ENCODE results near the gene CD37. TPM values are rescaled to one million over a fixed set of nuclear protein-coding genes. Genes with fewer than 3 reads are reported as not detected.
"Not testable (repeated sequence)": the region's sequence is repeated elsewhere in the genome, so short reads cannot be mapped to it uniquely, and the experiment has no call there.

The CD37 gene, protein sequence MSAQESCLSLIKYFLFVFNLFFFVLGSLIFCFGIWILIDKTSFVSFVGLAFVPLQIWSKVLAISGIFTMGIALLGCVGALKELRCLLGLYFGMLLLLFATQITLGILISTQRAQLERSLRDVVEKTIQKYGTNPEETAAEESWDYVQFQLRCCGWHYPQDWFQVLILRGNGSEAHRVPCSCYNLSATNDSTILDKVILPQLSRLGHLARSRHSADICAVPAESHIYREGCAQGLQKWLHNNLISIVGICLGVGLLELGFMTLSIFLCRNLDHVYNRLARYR
- not detected in 2 replicates for total RNA-seq (2014; rRNA removed; shearing (Covaris generic))

DNA sequence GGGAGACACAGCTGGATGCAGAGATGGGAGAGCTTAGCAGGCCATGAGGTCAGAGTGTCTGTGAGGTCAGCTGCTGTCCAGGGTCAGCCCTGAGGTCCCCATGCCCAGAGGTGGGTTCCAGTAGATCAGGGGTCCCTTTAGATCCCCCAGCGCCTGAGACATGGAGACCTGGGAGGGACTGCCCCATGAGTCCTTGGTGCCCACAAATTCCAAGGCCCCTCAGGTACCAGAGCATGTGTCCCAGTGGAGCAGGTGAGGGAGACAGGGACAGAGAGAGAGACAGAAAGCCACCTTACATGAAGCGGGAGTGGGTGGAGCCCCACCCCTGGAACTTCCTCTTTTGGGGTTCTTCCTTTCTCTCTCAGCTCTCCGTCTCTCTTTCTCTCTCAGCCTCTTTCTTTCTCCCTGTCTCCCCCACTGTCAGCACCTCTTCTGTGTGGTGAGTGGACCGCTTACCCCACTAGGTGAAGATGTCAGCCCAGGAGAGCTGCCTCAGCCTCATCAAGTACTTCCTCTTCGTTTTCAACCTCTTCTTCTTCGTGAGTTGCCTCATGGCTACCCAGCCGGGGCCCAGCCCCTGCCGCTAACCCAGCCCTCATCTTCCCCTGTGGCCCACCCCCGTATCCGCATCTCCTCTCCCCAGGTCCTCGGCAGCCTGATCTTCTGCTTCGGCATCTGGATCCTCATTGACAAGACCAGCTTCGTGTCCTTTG lies at the start of gene CD37:
TSS of gene CD37 (plus strand) at position 336 of the 713 bp plus-strand sequence. CDS start at position 471, 135 bp downstream.
- H3K9me3 ChIP-seq (replicated peaks), result no peaks in the 10 kb centered on the region
- H3K4me3 ChIP-seq, result no peak within 1 kb of the TSS
- no peaks in the 10 kb centered on the region for H3K27me3 ChIP-seq
- H3K4me1 ChIP-seq, result no peaks in the 10 kb centered on the region
- DNase-seq, result no peak
- 0 out of 2 replicates have a peak, but pooled peaks cover under 1% of the 10 kb centered on the region for H3K36me3 ChIP-seq
- no peak within 1 kb of the TSS for H3K27ac ChIP-seq

DNA sequence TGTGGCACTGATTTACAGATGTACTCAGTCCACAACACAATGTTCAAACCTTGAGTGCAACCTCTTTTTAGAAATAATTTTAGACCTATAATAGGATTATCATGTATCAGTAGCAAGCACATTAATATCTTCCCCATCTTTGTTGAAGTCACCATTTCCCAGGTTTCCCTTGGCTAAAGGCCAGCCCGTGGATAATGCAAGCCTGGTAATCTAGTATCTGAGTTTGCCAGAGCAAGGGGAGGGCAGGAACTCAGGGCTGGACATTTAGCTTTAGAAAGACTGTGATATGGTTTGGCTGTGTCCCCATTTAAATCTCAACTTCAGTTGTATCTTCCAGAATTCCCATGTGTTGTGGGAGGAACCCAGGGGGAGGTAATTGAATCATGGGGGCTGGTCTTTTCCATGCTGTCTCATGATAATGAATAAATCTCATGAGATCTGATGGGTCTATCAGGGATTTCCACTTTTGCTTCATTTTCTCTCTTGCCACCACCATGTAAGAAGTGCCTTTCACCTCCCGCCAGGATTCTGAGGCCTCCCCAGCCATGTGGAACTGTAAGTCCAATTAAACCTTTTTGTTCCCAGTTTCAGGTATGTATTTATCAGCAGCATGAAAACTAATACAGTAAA lies 48.0 kb upstream of the CD37 start:
- Histone ChIP-seq H3K27me3 (no peaks in the 10 kb centered on the region), H3K27ac (no peak overlapping the region), H3K4me1 (no peaks in the 10 kb centered on the region), H3K36me3 (no peaks in the 10 kb centered on the region), H3K9me3 (replicated peaks) (no peaks in the 10 kb centered on the region), H3K4me3 (no peak overlapping the region)
- DNase-seq, result no peak

DNA sequence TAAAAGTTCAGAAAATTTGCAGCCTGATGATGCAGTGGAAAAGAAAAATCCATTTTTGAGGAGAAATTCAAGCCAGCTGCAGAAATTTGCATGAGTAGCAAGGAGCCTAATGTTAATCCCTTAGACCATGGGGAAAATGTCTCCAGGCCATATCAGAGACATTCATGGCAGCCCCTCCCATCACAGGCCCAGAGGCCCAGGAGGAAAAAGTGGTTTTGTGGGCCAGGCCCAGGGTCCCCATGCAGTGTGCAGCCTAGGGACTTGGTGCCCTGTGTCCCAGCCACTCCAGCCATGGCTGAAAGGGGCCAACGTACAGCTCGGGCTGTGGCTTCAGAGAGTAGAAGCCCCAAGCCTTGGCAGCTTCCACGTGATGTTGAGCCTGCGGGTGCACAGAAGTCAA lies 47.0 kb upstream of the CD37 start:
- DNase-seq, result not testable (repeated sequence)

DNA sequence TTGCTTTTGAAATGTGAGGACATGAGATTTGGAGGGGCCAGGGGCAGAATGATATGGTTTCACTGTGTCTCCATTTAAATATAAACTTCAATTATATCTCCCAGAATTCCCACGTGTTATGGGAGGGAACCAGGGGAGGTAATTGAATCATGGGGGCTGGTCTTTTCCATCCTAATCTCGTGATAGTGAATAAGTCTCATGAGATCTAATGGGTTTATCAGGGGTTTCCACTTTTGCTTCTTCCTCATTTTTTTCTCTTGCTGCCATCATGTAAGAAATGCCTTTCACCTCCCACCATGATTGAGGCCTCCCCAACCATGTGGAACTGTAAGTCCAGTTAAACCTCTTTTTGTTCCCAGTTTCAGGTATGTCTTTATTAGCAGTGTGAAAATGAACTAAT lies 45.9 kb upstream of the CD37 start:
- H3K27ac ChIP-seq; H3K36me3 ChIP-seq; DNase-seq; H3K4me3 ChIP-seq; H3K4me1 ChIP-seq; H3K27me3 ChIP-seq; H3K9me3 ChIP-seq (replicated peaks): not testable (repeated sequence)

More for the DNA sequence above, 47.0 kb upstream of the CD37 start:
- not testable (repeated sequence) for H3K4me1 ChIP-seq; H3K27ac ChIP-seq; H3K9me3 ChIP-seq (replicated peaks); H3K4me3 ChIP-seq; H3K36me3 ChIP-seq; H3K27me3 ChIP-seq

DNA sequence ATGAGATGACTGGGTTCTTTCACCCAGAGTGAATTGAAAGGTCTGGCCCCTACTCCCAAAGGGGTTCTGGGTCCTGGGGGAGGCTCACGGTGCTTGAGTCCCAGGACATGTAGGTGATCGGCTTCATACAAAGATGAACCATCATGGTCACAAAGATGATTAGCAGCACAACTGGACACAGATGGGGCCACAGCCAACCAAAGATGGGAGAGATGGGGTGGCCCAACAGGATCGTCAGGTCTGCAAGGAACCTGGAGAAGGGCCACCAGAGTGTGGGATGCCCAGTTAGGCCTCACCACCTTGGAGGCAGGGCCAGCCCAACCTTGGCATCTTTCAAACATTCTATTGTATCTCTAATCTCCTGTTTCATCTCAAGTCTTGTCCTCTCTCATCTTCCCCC lies 44.7 kb upstream of the CD37 start:
- Histone ChIP-seq H3K27ac (no peak overlapping the region), H3K36me3 (no peaks in the 10 kb centered on the region), H3K4me1 (no peaks in the 10 kb centered on the region), H3K9me3 (replicated peaks) (no peaks in the 10 kb centered on the region), H3K4me3 (no peak overlapping the region), H3K27me3 (no peaks in the 10 kb centered on the region)
- no peak for DNase-seq

DNA sequence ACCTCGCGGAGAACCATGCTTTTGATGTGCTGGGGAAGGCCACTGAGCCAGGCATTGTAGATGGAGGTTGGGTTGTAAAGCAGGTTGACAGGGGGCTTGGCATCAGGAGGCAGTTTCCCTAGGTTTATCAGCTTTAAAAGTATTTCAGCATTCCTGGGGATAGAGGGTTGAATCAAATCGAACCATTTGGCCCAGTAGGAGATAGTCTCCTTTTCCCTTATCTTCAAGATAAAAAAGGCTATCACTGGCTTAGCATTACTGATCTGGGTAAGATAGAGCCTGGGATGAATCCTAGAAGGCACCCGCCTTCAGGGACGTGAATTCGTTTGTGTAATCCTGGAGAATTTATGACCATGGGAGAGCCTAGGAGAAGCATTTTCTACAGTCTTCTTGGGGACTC lies 40.8 kb upstream of the CD37 start:
- Histone ChIP-seq H3K4me1 (peaks cover 4% of the 10 kb centered on the region; the same call in 1 of the 2 replicates), H3K4me3 (no peak overlapping the region), H3K36me3 (no peaks in the 10 kb centered on the region), H3K9me3 (replicated peaks) (no peaks in the 10 kb centered on the region), H3K27me3 (no peaks in the 10 kb centered on the region), H3K27ac (no peak overlapping the region)
- DNase-seq, result no peak

DNA sequence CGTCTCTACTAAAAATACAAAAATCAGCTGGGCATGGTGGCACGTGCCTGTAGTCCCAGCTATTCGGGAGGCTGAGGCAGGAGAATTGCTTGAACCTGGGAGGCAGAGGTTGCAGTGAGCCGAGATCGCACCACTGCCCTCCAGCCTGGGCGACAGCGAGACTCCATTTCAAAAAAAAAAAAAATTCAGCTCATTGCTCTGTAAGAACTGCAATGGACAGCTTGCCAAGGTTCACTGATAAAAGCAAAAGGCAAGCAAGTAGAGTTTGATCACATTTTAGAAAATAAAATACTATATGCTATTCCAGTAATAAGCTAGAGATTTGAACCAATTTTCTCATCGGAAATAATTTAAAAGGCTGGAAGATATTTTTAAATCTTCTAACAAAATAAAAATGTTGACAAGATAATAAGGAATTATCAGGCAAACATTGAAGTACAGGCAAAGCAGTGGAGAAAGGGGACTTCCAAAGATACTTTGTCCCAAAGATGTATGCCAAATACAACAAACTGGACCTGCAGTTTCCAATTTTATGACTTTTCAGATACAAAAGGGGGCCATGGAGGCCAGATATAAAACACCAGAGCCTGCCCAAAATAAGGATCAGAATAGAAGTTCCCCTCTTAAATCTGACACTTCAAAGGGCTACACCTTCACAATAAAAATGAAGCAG lies 39.9 kb upstream of the CD37 start:
- H3K27me3 ChIP-seq, result no peaks in the 10 kb centered on the region
- DNase-seq, result no peak

DNA sequence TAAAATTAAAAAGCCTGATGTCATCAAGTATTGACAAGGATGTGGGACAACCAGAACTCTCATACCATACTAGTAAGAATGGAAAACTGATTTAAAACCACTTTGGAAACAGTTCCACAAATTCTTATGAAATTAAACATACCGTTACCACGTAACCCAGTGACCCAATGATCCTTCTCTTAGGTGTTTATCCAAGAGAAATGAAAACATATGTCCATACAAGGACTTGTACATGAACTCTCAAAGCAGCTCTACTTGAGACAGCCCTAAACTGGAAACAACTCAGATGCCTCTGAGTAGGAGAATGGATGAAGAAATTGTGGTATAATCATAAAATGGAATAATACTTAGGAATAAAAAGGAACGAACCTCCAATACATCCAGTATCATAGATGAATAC lies 37.8 kb upstream of the CD37 start:
- H3K27me3 ChIP-seq, result no peaks in the 10 kb centered on the region
- H3K4me3 ChIP-seq, result no peak overlapping the region
- DNase-seq, result no peak
- no peak overlapping the region for H3K27ac ChIP-seq
- no peaks in the 10 kb centered on the region for H3K36me3 ChIP-seq
- no peaks in the 10 kb centered on the region for H3K9me3 ChIP-seq (replicated peaks)
- peaks cover 4% of the 10 kb centered on the region; the same call in 1 of the 2 replicates for H3K4me1 ChIP-seq

More for the DNA sequence above, 39.9 kb upstream of the CD37 start:
- peaks cover 4% of the 10 kb centered on the region; the same call in 1 of the 2 replicates for H3K4me1 ChIP-seq
- no peaks in the 10 kb centered on the region for H3K9me3 ChIP-seq (replicated peaks)
- no peak overlapping the region for H3K27ac ChIP-seq
- no peak overlapping the region for H3K4me3 ChIP-seq
- H3K36me3 ChIP-seq, result no peaks in the 10 kb centered on the region

DNA sequence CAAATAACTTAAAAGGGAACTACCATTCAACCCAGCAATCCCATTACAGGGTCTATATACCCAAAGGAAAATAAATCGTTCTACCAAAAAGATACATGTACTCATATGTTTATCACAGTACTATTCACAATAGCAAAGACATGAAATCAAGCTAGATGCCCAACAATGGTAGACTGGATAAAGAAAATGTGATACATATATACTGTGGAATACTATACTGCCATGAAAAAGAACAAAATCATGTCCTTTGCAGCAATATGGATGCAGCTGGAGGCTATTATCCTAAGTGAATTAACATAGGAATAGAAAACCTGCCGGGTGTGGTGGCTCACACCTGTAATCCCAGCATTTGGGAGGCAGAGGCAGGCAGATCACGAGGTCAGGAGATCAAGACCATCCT lies 36.6 kb upstream of the CD37 start:
- not testable (repeated sequence) for DNase-seq; H3K27ac ChIP-seq; H3K27me3 ChIP-seq; H3K9me3 ChIP-seq (replicated peaks); H3K4me3 ChIP-seq; H3K4me1 ChIP-seq; H3K36me3 ChIP-seq

DNA sequence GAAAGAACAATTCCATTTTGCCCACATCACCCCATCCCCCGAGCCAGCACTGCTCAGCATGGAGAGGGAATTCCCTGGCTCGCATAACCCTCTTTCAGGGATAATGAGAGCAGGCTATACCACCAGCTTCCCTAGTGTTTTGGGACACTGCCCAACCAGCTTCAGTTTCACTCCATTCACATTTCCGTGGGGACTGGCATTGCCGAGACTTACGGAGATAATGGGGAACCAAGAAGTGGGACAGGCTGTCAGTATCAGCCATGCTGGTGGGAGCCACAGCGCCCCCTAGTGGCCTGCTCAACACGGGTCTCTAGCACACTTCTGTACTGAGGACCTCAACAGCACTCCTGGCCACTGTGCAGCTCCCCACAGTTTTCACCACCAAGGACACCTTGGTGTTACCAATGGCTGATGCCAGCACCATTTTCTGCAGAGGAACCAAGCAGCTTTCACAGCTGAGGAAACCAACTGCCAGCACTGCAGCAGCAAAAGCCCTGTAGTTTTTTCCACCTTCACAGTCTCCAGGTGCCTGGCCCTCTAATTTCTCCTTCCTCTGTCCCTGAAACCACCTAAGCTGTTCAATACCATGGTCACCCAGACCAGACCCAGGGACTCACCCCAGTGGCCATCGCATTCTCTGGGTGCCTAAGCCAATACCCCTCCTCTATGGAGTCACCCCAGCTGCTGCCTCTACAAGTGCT lies 33.9 kb upstream of the CD37 start:
- no peaks in the 10 kb centered on the region for H3K27me3 ChIP-seq

DNA sequence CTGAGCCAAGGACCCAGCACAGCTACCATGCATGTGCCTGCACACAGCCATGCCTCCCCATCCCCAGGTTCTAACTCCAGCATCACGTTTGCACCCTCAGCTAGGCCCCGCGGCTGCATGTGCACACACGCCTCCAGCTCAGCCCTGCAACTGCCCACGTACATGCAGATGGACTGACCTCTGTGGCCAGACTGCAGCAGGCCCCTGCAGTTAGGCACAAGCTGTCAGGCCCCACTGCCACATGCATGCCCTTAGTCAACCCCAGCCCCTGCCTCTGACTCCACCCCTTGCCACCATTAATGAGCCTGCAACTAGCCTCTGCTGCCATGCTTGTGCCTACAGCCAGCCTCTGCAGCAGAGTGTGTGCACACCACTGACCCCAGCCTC lies 33.3 kb upstream of the CD37 start:
- H3K4me1 ChIP-seq, result peaks cover 4% of the 10 kb centered on the region; the same call in 1 of the 2 replicates
- DNase-seq, result no peak
- H3K27me3 ChIP-seq, result no peaks in the 10 kb centered on the region
- H3K4me3 ChIP-seq, result no peak overlapping the region
- no peak overlapping the region for H3K27ac ChIP-seq
- peaks cover 6% of the 10 kb centered on the region for H3K9me3 ChIP-seq (replicated peaks)
- no peaks in the 10 kb centered on the region for H3K36me3 ChIP-seq

More for the DNA sequence above, 33.9 kb upstream of the CD37 start:
- Histone ChIP-seq H3K27ac (no peak overlapping the region), H3K4me3 (no peak overlapping the region), H3K36me3 (no peaks in the 10 kb centered on the region), H3K4me1 (peaks cover 4% of the 10 kb centered on the region; the same call in 1 of the 2 replicates), H3K9me3 (replicated peaks) (peaks cover 6% of the 10 kb centered on the region)
- DNase-seq, result peak; percentile 75 to 84

DNA sequence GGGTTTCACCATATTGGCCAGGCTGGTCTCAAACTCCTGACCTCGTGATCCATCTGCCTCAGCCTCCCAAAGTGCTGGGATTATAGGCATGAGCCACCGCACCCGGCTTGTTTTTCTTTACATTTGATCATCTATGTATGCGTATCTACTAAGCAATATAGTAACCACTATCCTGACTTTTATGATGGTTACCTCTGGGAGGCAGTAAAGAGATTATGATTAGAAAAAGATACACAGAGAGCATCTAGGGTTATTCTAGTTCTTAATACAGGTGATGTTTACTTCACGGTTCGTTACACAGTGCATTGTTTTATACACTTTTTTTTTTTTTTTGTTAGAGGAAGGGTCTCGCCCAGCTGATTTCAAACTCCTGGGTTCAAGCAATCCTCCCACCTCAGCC lies 28.5 kb upstream of the CD37 start:
- not testable (repeated sequence) for H3K27ac ChIP-seq, DNase-seq, H3K36me3 ChIP-seq

DNA sequence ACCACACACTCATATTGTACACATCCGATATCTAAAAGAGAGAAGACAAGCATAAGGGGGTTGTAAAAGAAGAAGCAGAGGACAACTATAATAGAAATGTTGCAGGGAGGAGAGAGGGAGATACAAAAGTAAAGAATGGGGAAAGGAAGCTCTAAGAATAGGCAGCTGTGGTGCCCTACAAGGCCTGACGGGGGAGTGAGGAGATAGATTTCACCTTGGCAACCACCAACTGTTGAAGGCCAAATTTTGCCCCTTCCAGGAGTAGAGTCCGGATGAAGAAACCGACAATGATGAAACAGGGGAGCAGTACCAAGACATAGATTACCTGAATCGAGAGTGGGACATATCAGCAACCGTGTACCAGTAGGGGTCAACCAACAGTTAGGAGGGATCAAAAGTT lies 26.1 kb upstream of the CD37 start:
- no peak for DNase-seq
- no peak overlapping the region for H3K4me3 ChIP-seq
- H3K27me3 ChIP-seq, result no peaks in the 10 kb centered on the region
- no peaks in the 10 kb centered on the region for H3K4me1 ChIP-seq
- no peaks in the 10 kb centered on the region; the same call in 1 of the 2 replicates for H3K9me3 ChIP-seq (replicated peaks)
- no peaks in the 10 kb centered on the region for H3K36me3 ChIP-seq
- H3K27ac ChIP-seq, result no peak overlapping the region

More for the DNA sequence above, 28.5 kb upstream of the CD37 start:
- not testable (repeated sequence) for H3K27me3 ChIP-seq; H3K9me3 ChIP-seq (replicated peaks); H3K4me1 ChIP-seq; H3K4me3 ChIP-seq

DNA sequence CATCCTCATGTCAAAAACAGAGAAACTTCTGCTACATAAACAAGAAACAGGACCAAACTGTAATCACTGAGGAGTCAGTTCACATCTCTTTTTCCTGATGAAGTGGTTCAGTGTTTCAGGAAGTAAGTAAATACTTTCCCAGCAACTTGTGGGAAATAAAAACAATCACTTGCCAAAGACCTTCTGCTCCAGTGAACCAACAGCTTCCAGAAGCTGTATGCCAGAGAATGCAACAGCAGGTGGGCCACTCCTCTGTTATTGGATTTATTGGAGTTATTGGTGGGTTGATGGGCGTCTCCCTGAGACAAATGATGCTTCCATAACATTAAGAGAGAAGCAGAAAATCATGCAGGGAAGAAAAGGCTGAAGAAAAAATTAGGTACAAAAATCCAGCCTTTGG lies 20.1 kb upstream of the CD37 start:
- H3K4me1 ChIP-seq, result no peaks in the 10 kb centered on the region
- H3K36me3 ChIP-seq, result no peaks in the 10 kb centered on the region
- H3K9me3 ChIP-seq (replicated peaks), result peaks cover 7% of the 10 kb centered on the region; the same call in 1 of the 2 replicates
- H3K4me3 ChIP-seq, result no peak overlapping the region
- no peaks in the 10 kb centered on the region for H3K27me3 ChIP-seq
- H3K27ac ChIP-seq, result no peak overlapping the region
- DNase-seq, result no peak

Measured in SJCRH30 (cell line).